Measurements from ENCODE around the gene PAQR4.

PAQR4 gene

DNA sequence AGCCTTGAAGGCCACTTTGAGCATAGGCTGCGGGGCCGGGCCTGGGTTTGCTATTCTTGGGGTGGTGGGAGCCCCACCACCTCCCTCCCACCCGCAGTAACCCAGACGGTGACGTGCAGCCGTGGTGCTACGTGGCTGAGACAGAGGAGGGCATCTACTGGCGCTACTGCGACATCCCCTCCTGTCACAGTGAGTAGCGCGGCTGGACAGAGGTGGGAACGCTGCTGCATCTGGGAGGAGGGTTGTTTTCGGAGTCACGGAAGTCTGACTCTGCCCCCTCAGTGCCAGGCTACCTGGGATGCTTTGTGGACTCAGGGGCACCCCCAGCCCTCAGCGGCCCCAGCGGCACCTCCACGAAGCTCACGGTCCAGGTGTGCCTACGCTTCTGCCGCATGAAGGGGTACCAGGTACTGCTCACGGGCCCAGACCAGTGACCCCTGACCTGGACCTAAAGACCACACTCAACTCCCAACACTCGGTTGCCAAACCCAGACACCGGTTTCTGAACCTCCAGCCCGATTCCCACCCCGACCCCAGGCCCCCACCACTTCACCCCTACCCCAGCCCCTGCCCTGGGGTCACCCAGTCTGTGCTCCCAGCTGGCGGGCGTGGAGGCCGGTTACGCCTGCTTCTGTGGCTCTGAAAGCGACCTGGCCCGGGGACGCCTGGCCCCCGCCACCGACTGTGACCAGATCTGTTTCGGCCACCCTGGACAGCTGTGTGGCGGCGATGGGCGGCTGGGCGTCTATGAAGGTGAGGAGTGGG is 2.9 kb upstream of the PAQR4 start:
- DNase-seq = no peak

DNA sequence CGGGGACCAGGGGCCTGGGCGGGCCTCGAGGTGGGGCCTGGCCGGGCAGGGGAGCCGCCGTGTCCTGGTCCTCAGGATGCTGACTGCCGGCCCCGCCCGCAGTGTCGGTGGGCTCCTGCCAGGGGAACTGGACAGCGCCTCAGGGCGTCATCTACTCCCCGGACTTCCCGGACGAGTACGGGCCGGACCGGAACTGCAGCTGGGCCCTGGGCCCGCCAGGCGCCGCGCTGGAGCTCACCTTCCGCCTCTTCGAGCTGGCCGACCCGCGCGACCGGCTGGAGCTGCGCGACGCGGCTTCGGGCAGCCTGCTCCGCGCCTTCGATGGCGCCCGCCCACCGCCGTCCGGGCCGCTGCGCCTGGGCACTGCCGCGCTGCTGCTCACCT is 2.3 kb upstream of the PAQR4 start:
- no peak for DNase-seq

DNA sequence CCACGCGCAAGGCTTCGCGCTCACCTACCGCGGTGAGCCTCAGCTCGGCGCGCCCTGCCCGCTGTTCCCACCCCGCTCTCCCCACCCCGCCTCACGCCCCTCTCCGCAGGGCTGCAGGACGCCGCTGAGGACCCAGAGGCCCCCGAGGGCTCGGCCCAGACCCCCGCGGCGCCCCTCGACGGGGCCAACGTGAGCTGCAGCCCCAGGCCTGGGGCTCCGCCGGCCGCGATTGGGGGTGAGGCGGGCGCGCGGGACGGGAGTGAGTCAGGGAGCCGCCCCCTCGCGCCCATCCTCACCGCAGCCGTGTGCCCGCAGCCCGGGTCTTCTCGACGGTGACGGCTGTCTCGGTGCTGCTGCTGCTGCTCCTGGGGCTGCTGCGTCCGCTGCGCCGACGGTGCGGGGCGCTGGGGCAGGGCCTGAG is 1.9 kb upstream of the PAQR4 start:
- no peak for DNase-seq

DNA sequence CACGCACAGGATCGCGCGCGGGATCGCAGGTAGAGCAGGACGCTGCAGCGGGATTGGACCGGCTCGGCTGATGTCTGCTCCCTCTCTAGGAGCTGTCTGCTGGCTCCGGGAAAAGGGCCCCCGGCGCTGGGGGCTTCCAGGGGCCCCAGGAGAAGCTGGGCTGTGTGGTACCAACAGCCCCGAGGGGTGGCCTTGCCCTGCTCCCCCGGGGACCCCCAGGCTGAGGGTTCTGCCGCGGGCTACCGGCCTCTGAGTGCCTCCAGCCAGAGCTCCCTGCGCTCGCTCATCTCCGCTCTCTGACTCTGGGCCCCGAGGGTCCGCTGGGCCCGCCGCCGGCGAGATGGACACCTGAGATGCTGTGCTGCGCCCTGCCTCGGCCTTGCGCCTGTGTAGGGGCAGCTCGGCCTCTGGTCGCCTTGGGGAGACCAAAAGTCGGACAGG is 1.4 kb upstream of the PAQR4 start:
- no peak for DNase-seq

DNA sequence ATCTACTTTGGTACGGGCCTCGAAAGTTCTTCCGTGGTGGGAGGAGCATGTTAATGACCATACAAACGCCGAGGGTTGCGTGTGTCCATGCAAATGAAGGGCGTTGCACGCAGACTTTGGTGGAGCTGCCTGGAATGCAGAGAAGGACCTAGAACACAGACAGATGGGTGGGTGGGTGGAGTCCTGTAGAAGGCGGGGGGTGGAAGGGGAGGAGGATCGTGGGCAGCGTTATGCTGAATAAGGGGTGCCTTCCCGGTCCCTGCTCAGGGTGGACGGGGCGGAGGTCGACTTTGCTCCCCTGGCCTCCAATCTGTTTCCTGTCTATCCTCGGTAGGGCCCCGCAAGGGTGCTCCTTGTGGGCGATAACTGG is 795 bp upstream of the PAQR4 start:
- no peak for DNase-seq

DNA sequence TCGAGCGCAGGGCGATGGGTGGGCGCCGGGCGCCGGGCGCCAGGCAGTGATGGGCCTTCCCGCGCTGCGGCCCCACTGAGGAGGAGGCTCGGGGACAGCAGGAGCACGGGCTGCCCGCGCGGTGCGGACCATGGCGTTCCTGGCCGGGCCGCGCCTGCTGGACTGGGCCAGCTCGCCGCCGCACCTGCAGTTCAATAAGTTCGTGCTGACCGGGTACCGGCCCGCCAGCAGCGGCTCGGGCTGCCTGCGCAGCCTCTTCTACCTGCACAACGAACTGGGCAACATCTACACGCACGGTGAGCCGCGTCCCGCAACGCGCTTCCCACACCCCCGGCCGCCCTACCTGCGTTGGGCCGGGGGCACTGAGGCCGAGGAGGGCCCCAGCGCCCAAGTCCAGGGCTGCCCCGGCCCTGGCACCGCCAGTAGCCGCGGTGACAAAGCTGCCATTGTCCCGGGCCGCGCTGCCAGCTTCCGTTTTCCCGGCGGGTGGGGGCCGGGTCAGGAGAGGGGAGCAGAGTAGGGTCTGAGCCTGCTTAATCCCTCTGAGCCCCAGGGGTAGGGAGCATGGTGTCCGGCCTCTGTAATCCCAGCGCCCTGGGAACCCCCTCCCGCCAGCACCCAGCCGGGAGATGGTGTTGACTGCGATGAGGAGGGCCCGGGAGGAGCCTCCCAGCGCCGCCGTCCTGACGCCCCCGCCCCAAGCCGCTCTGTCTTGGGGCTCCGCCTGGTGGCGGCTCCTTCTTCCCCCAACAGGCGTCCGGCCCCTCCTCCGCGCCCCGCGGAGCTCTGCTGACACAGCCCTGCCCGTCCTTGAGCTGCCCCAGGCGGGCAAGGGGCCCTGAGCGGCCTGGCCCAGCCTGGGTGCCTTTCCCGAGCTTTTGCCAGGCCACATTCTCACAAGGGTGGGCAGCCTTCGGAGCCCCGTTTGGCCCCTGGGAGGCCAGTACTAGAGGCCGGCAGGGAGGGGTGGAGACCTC is 685 bp downstream of the PAQR4 start:
- peak; percentile 57 for DNase-seq

DNA sequence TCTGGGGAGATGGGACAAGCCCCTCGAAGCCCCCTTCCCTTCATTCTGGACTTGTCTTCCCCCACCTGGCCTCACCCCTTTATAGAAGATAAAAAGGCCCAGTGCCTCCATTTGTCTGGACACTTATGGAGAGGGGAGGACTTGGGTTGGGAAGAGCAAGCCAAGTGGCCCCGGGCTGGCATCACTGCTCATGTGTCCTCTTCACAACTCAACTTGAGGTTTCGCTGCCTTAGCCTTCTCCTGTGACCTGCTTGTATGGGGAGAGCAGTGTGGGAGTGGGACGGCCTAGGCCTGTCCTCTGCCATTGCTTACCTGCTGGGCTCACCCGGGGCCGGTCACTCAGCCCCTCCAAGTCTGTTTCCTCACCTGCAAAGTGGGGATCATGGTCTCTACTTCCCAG is 1.4 kb downstream of the PAQR4 start:
- no peak for DNase-seq

DNA sequence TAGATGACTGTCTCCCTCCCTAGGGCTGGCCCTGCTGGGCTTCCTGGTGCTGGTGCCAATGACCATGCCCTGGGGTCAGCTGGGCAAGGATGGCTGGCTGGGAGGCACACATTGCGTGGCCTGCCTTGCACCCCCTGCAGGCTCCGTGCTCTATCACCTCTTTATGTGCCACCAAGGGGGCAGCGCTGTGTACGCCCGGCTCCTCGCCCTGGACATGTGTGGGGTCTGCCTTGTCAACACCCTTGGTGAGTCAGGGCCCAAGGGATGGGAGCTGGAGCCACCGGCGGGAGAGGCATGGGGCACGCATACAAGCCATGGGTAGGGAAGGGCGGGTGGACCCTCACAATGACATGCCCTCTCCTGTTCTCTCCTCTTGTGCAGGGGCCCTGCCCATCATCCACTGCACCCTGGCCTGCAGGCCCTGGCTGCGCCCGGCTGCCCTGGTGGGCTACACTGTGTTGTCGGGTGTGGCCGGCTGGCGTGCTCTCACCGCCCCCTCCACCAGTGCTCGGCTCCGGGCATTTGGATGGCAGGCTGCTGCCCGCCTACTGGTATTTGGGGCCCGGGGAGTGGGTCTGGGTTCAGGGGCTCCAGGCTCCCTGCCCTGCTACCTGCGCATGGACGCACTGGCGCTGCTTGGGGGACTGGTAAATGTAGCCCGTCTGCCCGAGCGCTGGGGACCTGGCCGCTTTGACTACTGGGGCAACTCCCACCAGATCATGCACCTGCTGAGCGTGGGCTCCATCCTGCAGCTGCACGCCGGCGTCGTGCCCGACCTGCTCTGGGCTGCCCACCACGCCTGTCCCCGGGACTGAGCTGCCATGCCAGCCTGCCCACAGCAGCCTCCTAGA is 2.2 kb downstream of the PAQR4 start:
- no peak for DNase-seq

DNA sequence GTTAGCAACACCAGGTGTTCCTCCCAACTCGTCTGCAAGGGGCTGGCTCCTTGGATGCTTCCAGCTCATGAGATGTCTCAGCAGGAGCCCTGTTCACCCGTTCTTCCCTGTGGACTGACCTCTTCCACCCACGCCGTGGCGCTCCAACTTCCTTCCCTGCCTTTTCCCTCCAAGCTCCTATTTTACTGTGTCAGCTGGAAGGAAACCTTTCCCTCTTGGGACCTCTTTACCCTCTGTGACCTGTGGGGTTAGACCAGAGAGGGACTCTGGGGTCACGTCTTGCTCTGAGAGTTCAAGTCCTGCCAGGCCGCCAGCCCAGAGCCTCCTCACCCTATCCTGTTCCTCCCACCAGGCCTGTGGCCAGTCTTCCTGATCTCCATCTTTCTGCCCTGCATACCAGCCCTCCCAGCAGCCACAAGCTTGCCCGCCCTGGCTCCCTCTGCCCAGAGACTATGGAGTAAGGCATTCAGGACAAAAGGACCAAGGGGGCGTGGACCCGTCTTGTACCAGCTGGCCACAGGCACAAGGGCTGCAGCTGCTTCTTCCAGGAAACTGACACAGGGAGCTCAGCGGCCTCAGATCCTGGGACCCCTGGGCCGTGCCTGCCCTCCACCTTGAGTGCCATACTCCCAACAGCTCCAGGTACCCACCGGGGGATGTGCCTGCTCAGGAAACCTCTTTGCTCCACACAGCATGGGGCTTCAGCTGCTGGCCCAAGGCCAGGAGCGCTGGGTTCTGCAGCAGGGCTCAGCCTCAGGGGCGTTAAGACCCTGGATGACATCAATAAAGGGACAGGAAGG is 3.0 kb downstream of the PAQR4 start:
- DNase-seq = no peak

DNA sequence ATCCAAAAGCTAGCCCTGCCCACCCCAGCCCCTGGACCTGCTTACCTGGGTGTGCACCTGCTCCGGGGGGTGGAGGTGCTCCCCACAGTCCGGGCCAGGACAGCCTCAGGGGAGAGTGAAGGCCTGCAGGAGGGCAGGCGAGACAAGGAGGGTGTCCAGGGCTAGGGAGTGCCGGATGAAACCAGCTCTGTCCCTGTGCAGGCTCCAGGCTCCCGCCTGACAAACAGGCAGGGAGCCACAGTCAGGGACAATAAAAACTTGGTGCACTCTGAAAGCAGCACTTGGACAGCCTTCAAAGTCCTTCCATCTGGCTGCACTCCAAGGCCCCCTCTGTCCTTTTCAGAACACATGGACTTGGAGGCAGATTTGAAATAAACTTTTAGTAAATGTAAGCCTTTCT is 3.9 kb downstream of the PAQR4 start:
- DNase-seq = no peak

DNA sequence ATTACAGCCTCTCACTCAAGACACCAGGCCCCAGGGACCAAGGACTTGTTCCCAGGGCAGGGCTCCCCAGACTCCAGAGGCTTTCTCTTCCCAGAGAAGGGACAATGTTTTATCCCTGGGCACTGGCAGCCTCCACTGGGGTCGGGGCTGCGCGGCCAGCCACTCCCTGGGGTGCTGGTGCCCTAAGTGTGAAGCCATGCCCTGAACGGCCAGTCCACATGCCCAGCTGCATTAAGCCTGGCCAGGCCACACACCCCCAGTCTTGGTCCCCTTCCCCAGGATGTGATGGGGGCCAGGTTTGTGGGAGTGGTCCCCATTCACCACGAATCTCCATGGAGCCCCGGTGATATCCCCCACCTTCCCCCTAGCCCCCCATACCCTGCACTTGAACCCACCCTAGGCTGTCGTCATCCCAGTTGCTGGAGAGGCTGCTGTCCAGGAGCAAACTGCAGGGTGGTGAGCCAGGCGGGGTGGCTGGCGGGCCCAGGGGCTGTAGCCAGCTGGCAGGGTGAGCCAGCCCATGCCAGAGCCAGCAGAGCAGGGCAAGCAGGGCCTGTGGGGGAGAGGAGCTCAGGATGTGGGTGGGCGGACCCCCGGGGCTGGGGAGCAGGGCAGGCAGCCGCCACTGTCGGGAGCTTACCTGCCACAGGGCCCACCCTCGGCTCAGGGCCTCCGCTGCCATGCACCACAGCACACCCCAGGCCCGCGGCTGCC is 4.6 kb downstream of the PAQR4 start:
- no peak for DNase-seq

DNA sequence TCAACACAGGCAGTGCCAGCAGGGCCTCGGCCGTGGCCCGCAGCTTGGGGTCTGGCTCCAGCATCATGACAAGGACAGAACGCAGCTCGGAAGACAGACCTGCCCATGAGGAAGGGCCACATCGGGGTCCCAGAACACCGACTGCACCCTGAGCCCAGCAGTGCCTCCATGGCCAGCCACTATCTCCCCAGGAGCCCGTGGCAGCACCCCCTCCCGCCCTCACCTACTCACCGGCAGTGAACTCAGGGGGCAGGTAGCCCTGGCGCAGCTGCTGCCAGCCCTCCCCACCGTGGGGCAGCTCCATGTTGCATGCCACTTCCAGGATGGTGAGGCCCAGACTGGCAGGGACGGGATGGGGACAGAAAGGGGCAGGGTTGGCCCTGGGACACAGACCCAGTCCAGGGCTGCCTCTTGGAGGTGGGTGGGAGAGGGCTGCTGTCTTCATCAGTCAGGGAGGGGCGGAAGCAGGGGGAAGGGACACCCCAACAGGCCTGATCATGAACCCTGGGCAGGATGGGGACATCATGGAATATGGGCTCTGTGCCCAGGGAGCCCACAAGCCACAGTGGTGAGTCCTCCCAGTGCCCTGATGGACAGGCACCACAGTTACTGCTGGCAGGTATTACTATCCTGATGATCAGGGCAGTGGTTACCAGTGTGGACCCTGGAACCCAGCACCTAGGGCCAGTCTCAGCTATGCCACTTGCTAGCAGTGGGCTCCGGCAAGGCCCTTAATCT is 5.3 kb downstream of the PAQR4 start:
- no peak for DNase-seq

DNA sequence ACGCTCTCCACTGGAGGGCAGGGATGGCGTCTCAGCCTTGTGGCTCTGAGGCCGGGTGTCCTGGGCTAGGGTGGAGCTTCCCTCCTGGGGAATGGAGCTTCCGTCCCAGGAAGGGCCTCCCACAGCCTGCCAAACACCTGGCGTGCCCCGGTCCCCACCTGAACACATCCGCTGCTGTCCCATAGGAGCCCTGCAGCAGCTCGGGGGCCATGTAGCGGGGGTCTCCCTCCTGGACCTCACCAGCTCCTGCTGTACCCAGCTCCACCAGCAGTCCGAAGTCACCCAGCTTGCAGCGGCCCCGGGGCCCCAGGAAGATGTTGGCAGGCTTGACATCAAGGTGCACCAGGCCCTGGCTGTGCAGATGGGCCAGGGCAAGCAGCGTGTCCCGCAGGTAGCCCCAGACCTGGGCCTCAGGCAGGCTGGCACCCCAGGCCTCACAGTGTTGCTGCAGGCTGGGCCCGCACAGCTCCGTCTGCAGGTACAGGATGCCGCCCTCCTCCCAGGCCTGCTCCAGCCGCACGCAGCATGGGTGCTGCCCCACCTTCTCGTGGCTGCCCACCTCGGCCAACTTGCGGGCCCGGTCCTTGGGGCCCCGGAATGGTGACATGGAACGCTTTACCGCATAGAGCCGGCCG is 6.1 kb downstream of the PAQR4 start:
- no peak for DNase-seq

DNA sequence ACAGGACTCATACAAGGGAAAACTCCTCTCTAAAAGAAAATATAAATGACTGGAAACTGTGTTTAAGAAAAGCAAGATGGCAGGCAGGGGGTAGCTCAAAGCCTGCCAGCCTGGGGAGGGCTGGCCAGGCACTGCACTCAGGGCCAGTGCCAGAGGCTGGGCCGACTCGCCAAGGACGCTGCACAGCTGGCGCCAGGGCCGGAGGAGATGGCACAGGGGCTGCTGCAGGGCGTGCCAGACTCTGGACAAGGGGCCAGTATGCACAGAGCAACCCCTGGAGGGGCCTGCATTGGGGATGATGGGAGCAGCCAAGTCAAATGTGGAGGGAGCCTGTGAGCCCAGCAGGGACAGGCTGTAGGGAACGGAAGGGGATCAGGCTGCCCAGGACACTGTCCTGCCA is 7.1 kb downstream of the PAQR4 start:
- no peak for DNase-seq

DNA sequence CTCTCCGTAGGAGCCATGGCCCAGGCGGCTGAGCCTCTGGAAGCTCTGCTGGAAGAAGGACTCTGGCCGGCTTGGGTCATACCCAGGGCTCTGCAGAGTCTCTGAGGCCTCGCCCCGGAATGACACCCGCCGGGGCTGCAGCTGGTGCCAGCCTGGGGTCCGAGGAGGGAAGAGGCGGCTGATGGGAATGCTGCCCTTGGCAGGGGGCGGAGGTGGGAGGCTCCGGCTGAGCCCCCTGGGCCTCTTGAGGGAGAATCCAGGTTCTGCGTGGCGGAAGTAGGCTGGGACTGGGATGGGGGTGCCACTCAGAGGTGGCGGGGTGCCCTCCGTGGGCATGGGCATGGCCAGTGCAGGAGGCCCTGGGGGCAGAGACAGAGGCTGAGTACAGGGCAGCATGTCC is 7.5 kb downstream of the PAQR4 start:
- DNase-seq = no peak

DNA sequence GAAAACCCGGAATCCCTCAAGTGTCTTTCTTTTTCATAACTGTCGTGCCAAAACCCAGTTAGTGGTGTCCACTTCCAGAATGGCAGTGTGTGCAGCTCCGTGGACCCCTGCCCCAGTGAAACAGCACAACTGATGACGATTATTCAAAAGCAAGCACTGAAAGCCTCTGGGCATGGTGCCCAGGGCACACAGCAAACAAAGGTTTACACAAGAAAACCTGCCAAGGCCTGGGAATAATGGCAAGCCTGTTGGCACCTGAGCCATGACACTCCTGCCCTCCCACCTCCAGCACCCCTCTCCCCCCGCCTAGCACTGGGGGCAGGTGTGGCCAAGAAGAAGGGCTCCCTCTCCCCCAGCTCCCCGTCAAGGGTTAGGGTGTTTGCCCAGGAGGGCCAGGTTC is 8.3 kb downstream of the PAQR4 start:
- DNase-seq = no peak

DNA sequence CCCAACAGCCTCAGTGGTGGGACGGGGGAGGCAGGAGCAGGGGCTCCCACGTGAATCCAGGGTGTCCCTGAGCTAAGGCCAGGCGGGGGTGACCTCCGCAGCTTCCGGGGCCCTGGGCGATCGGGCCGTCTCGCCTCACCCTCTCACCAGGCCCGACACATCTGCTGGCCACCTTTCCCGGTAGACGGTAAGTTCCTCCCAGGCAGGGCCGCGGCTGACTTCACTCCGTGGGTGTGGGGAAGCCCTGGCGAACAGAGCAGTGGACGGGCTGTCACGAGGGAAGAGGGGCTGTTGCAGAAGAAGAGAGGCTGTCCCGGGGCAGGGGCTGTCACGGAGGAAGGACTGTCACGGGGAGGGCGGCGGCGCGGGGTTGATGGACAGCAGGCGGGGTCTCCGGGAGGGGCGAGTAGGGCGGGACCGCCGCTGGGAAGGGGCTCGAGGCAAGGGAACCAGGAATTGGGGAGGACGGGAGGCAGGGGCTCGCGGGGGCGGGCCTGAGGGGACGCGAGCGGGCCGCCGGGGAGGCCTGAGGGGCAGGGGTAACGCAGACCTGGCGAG is 10.6 kb downstream of the PAQR4 start:
- no peak for DNase-seq

DNA sequence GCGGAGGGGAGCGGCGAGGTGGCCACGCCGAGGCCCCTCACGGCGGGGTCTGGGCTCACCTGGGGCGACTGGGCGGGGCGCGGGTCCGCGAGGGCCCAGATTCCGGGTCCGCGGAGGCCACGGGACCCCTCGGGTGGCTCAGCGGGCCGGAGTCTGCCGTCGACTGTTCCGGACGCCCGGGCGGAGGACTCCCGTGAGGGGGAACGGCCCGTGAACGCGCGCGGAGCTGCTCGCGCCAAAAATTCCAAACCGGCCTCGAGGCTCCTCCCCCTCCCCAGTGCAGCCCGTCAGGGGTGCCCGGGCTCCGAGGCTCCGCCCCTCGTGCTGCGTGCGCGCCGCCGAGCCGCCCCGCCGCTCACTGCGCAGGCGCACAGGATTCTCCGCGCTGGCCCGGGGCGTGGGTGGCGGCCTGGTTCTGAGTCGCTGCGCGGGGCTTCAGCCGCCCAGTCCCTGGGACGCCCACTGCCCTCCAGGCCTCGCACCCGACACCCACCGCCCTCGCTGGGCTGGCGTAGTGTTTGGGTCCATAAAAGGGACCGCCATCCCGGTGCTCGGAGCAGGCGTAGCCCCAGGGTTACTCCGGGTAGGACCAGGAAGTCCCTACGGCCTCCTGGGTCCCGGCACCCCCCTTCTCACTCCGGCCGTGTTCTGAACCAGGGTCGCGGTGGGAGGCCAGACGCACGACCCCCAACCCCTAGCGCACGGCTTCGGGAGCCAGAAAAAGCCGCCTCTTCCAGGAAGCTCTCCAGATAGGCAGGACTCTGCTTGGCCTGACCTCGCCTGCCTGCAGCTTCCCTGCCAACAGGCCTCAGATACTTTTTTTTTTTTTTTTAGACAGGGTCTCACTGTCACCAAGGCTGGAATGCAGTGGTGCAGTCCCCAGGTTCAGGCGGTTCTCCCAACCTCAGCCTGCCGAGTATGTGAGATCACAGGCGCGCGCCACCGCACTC is 11.4 kb downstream of the PAQR4 start, which contains the start of gene PKMYT1:
TSS of gene PKMYT1 (minus strand) at position 220 of the 950 bp plus-strand sequence. CDS start 789 bp downstream, outside the sequence.
- peak; percentile 83 for DNase-seq
